ENCODE results near the gene SCAPER. TPM values are rescaled to one million over a fixed set of nuclear protein-coding genes. Genes with fewer than 3 reads are reported as not detected.
"Not testable (repeated sequence)": the region's sequence is repeated elsewhere in the genome, so short reads cannot be mapped to it uniquely, and the experiment has no call there.

The SCAPER gene
- total RNA-seq, 2 experiments from 2014 or later, result 10.4 to 22.3 TPM

GRCh38 chr15:76321171-76321570, 584.0 kb downstream of the SCAPER start:
- Histone ChIP-seq H3K9me2 (ENCODE audit: insufficient read depth, low read length) (no peaks in the 10 kb centered on the region), H3K4me2 (ENCODE audit: low read length) (no peak overlapping the region), H3K4me3 (ENCODE audit: low read depth, low read length, poor library complexity, severe bottlenecking) (no peak overlapping the region), H3K4me1 (ENCODE audit: insufficient read depth, low read length, poor library complexity, severe bottlenecking) (peaks cover 11% of the 10 kb centered on the region), H3K9me3 (ENCODE audit: low read length) (no peaks in the 10 kb centered on the region), H3K27ac (ENCODE audit: low read depth, low read length, poor library complexity, severe bottlenecking) (no peak overlapping the region), H2AFZ (ENCODE audit: low read length) (no peak overlapping the region), H3K36me3 (ENCODE audit: insufficient read depth, low read length) (no peaks in the 10 kb centered on the region), H3K79me2 (ENCODE audit: insufficient read depth, low read depth, low read length) (no peaks in the 10 kb centered on the region), H4K20me1 (ENCODE audit: insufficient read depth, low read length) (no peaks in the 10 kb centered on the region)
- BruUV-seq (replicated peaks), result no TSS peak
- no peak for TF ChIP-seq CTCF (conservative IDR thresholded peaks at IDR 0.05; ENCODE audit: low read length)
- DNase-seq (ENCODE audit: low spot score), result no peak
- intact Hi-C loops (cut with micrococcal nuclease; ENCODE audit: unreplicated experiment), result no loop called here
- ChIA-PET CTCF (ENCODE audit: unreplicated experiment) (no interaction called here), POLR2A (interaction anchor here (0.6 kb wide), 1 partner anchor 369 kb away, joined by 4 read pairs; no protein-coding TSS in a partner anchor)

DNA sequence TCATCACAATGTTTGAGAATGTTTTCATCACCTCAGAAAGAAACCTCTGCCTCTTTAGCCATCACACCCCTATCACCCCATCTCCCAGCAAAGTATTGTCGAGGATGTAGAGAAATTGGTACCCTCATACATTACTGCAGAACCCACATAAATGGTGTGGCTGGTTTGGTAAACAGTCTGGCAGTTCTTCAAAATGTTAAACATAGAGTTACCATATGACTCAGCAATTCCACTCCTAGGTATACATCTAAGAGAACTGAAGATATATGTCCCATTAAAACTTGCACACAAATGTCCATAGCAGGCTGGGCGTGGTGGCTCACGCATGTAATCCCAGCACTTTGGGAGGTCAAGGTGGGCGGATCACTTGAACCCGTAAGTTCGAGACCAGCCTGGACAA, 585.1 kb downstream of the SCAPER start:
- Histone ChIP-seq H3K9me2 (ENCODE audit: insufficient read depth, low read length) (no peaks in the 10 kb centered on the region), H3K79me2 (ENCODE audit: insufficient read depth, low read depth, low read length) (no peaks in the 10 kb centered on the region), H4K20me1 (ENCODE audit: insufficient read depth, low read length) (no peaks in the 10 kb centered on the region), H3K4me2 (ENCODE audit: low read length) (no peak overlapping the region), H3K4me1 (ENCODE audit: insufficient read depth, low read length, poor library complexity, severe bottlenecking) (peaks cover 11% of the 10 kb centered on the region), H3K27ac (ENCODE audit: low read depth, low read length, poor library complexity, severe bottlenecking) (no peak overlapping the region), H3K9me3 (ENCODE audit: low read length) (no peaks in the 10 kb centered on the region), H3K36me3 (ENCODE audit: insufficient read depth, low read length) (no peaks in the 10 kb centered on the region), H2AFZ (ENCODE audit: low read length) (no peak overlapping the region), H3K4me3 (ENCODE audit: low read depth, low read length, poor library complexity, severe bottlenecking) (no peak overlapping the region)
- POLR2A ChIA-PET, result no interaction called here
- no TSS peak for BruUV-seq (replicated peaks)
- no peak for DNase-seq (ENCODE audit: low spot score)
- intact Hi-C loops (cut with micrococcal nuclease; ENCODE audit: unreplicated experiment), result no loop called here
- CTCF ChIA-PET (ENCODE audit: unreplicated experiment), result no interaction called here
- TF ChIP-seq EZH2phosphoT487 (IDR thresholded peaks at IDR 0.05; ENCODE audit: borderline replicate concordance, low read depth, low read length), result no peak
- TF ChIP-seq CTCF (conservative IDR thresholded peaks at IDR 0.05; ENCODE audit: low read length), result no peak

DNA sequence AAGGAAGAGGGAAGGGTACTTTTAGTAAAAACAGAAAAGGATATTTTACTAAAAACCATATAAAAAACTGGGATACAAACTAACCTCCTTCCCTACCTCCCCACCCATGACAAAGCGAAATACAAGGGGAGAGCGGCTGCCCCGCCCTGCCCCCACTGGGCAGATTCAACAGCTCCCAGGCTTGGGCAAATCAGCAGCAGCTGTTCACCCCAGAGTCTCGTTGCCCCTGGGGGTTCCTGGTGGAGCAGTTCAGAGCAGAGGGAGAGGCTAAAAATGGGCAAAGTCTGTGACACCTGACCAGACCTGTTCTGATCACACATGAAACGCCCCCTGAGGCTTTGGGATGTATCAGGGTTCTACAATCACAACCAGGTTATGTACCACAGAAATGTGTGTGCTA, 591.4 kb downstream of the SCAPER start:
- H2AFZ ChIP-seq (ENCODE audit: low read length), result no peak overlapping the region
- CTCF ChIA-PET (ENCODE audit: unreplicated experiment), result no interaction called here

DNA sequence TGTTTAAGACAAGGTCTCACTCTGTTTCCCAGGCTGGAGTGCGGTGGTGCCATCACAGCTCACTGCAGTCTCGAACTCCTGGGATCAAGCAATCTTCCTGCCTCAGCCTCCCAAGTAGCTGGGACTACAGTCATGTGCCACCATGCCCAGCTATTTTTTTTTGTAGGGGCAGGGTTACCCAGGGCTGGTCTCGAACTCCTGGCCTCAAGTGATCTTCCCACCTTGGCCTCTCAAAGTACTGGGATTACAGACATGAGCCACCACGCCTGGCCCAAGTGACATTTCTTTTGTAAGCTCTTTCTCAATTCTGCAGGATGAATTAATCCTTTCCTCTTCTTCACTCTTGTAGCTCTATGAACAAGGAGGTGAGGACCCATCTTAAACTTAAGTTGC, 592.0 kb downstream of the SCAPER start:
- H4K20me1 ChIP-seq (ENCODE audit: insufficient read depth, low read length); H3K4me2 ChIP-seq (ENCODE audit: low read length); intact Hi-C loops (cut with micrococcal nuclease; ENCODE audit: unreplicated experiment); DNase-seq (ENCODE audit: low spot score); H3K9me3 ChIP-seq (ENCODE audit: low read length); H3K36me3 ChIP-seq (ENCODE audit: insufficient read depth, low read length); CTCF ChIA-PET (ENCODE audit: unreplicated experiment); H2AFZ ChIP-seq (ENCODE audit: low read length); H3K27ac ChIP-seq (ENCODE audit: low read depth, low read length, poor library complexity, severe bottlenecking); H3K4me3 ChIP-seq (ENCODE audit: low read depth, low read length, poor library complexity, severe bottlenecking); BruUV-seq (replicated peaks); H3K9me2 ChIP-seq (ENCODE audit: insufficient read depth, low read length): not testable (repeated sequence)
- H3K79me2 ChIP-seq (ENCODE audit: insufficient read depth, low read depth, low read length), result peaks cover 28% of the 10 kb centered on the region
- POLR2A ChIA-PET, result interaction anchor here (1.0 kb wide), 2 partner anchors 11 to 41 kb away, joined by 3 to 4 read pairs; no protein-coding TSS in a partner anchor
- peaks cover 13% of the 10 kb centered on the region for H3K4me1 ChIP-seq (ENCODE audit: insufficient read depth, low read length, poor library complexity, severe bottlenecking)

More for the DNA sequence above, 591.4 kb downstream of the SCAPER start:
- peaks cover 3% of the 10 kb centered on the region for H3K36me3 ChIP-seq (ENCODE audit: insufficient read depth, low read length)
- H3K9me2 ChIP-seq (ENCODE audit: insufficient read depth, low read length), result no peaks in the 10 kb centered on the region
- no peaks in the 10 kb centered on the region for H3K9me3 ChIP-seq (ENCODE audit: low read length)
- H4K20me1 ChIP-seq (ENCODE audit: insufficient read depth, low read length), result 0 out of 2 replicates have a peak, but pooled peaks cover 4% of the 10 kb centered on the region
- no TSS peak for BruUV-seq (replicated peaks)
- peaks cover 23% of the 10 kb centered on the region for H3K79me2 ChIP-seq (ENCODE audit: insufficient read depth, low read depth, low read length)
- H3K4me1 ChIP-seq (ENCODE audit: insufficient read depth, low read length, poor library complexity, severe bottlenecking), result peaks cover 13% of the 10 kb centered on the region
- no peak overlapping the region for H3K4me2 ChIP-seq (ENCODE audit: low read length)
- no peak overlapping the region for H3K27ac ChIP-seq (ENCODE audit: low read depth, low read length, poor library complexity, severe bottlenecking)
- intact Hi-C loops (cut with micrococcal nuclease; ENCODE audit: unreplicated experiment), result no loop called here
- POLR2A ChIA-PET, result interaction anchor here (1.0 kb wide), 2 partner anchors 10 to 41 kb away, joined by 3 to 4 read pairs; no protein-coding TSS in a partner anchor
- no peak overlapping the region for H3K4me3 ChIP-seq (ENCODE audit: low read depth, low read length, poor library complexity, severe bottlenecking)
- DNase-seq (ENCODE audit: low spot score), result no peak
- TF ChIP-seq EZH2phosphoT487 (IDR thresholded peaks at IDR 0.05; ENCODE audit: borderline replicate concordance, low read depth, low read length) (no peak), CTCF (conservative IDR thresholded peaks at IDR 0.05; ENCODE audit: low read length) (no peak)

All from OCI-LY7 (cell line).